Dermis lymphatic vessel endothelial cell (primary cell): ENCODE results near the gene HSD17B2. TPM values are rescaled to one million over a fixed set of nuclear protein-coding genes. Genes with fewer than 3 reads are reported as not detected.

ENCODE experiments used
- total RNA-seq: library from RNA; depleted of rRNA; stranded (reverse); fragments of >200 nt; gene quantifications from 2 replicates; pipeline ENCODE4 v1.2.1, GENCODE V29; 2014

Gene HSD17B2, protein sequence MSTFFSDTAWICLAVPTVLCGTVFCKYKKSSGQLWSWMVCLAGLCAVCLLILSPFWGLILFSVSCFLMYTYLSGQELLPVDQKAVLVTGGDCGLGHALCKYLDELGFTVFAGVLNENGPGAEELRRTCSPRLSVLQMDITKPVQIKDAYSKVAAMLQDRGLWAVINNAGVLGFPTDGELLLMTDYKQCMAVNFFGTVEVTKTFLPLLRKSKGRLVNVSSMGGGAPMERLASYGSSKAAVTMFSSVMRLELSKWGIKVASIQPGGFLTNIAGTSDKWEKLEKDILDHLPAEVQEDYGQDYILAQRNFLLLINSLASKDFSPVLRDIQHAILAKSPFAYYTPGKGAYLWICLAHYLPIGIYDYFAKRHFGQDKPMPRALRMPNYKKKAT
- 65.4 and 362 TPM in 2 replicates for total RNA-seq

DNA sequence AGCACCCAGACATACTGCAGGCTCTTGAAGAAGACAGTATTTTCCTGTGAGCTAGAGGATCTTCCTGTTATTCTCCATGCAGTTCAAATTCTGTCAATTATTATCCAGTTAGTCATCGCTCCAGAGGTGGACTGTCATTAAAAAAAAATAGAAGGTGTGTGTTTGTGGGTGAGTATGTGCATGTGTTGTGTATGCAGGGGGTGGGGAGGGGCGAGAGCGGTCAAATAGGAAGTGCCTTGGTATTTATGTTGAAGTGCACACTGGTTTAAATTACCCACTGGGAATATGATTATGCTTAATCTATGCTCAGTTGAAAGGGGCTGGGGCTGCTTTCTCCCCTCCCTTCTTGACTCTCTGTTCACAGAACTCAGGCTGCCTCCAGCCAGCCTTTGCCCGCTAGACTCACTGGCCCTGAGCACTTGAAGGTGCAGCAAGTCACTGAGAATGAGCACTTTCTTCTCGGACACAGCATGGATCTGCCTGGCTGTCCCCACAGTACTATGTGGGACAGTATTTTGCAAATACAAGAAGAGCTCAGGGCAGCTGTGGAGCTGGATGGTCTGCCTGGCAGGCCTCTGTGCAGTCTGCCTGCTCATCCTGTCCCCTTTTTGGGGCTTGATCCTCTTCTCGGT, at the start of gene HSD17B2:
HSD17B2 (plus strand) TSS at position 273 of the 632 bp plus-strand sequence; CDS start at position 445, 172 bp downstream.

DNA sequence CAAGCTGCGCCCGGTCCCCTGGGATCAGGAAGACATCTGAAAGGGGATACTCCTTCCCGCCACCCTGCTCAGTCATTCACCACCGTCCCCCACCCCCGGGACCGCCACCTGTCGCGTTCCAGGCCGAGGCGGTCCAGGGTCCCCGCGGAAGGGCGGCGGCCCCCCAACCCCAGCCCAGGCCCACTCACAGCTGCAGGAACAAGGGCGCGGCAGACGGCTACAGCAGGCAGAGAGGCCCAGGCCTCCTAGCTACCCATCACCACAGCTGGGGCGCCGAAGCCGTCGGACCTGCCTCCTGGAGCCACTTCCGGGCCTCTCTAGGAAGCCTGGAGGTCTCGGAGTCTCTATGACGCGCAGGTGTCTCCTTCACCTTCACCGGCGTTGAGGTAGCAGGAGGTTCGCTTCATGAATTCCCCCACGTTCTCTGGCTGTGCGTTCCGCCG, 23.8 kb upstream of the HSD17B2 start, which contains the start of gene SDR42E1:
SDR42E1 (minus strand) TSS at position 272 of the 443 bp plus-strand sequence. CDS start 10,612 bp downstream, outside the sequence.

Other genes starting within 250 kb of the HSD17B2 start
- gene SDR42E1, start 23.8 kb upstream of the HSD17B2 start, total RNA-seq = 1.7 and 4.5 TPM in 2 replicates
- 16.8 and 17.8 TPM in 2 replicates for gene MPHOSPH6, start 135.0 kb downstream of the HSD17B2 start, total RNA-seq